Raji (cell line): ENCODE data around the gene LRRC51.

Experiments
- POLR2A ChIP-seq: IDR thresholded peaks from 2 replicates; pipeline ENCODE4 v1.6.1; 2011; ENCODE audit warnings: low read depth, low read length, control low read depth; ENCODE audit not compliant: insufficient read depth

The LRRC51 gene, protein sequence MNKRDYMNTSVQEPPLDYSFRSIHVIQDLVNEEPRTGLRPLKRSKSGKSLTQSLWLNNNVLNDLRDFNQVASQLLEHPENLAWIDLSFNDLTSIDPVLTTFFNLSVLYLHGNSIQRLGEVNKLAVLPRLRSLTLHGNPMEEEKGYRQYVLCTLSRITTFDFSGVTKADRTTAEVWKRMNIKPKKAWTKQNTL

DNA sequence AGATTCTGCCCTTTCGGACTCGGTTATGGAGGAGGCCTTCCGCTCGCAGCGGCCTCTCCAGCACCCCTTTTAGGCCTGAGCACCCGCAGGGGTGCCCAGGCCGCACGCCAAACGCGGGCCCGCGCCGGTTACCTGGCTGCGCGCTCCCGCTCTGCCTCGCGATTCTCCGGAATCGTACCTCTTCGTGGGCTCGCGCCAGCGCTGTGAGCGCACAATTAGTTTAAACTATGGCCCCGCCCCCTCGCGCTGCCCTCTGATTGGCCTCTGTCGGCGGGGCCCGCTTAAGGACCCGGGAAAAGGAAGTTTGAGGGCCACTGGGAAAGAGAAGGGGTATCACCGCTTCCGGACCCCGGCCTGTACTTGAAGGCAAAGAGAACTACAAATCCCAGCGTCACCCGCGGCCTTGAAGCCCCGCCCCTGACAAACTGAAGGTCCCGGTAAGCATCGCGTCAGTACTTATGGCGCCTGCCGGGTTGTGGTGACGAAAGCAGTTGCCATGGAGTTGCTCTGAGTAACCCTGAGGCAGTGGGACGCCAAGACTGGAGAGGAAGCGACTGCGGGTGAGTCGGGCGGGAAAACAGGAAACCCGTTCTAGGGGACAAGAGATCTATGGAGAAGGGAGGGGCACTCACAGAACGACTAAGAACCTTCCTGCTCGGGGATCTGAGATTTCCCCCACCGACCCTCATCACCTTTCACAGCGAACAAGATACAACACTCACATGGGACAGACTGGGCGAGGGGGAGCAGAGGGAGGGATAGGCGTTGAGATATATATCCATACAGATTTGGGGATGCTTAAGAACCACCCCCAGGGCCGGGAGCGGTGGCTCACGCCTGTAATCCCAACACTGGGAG lies at the start of gene LRRC51, which contains the start of gene NUMA1:
LRRC51 (plus strand) TSS at position 525 of the 858 bp plus-strand sequence. CDS start 8,234 bp downstream, outside the sequence.
NUMA1 (minus strand) TSS at position 217 of the 858 bp plus-strand sequence. CDS start 44,599 bp downstream, outside the sequence.
- TF ChIP-seq POLR2A = peak; percentile 82

DNA sequence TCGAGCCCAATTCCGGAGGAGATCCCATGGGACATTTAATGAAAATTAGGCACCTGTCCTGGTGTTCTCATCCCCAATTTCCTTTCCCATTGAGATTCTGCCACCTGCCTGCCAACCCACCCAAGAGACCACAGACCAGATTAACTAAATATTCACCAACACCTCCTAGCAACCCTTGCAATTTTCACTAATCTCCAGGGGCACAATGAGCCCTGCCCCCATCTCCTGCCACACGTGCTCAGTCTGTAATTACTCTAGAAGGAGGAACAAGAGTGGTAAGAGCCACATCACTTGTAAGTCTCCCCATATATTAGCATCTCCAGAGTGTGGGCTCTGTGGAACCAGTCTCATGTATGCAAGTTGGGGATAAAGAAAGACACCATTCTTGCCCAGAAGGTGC lies 44.0 kb upstream of the LRRC51 start:
- TF ChIP-seq POLR2A = no peak

GRCh38 chr11:72037554-72038311 lies 42.9 kb upstream of the LRRC51 start:
- 0 out of 2 replicates have a peak, but pooled peaks have one; percentile 14 for TF ChIP-seq POLR2A

DNA sequence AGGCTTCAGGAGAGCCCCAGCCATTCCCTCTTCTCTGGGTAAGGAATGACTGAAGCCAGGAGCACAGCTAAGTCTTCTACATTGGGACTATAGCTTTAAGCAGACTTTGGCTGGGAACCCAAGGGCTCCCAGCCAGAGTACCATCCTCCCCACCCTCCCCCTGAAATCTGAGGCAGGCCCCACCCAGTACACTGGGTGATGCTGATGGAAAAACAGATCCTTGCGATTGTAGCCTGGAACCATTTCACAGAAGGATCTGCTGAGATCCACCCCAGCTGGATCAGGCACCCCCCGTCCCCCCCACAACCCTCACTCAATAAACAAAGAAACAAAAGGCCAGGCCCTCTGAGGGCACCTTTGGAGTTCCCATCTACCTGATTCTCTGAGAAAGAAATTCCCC lies 42.2 kb upstream of the LRRC51 start:
- TF ChIP-seq POLR2A = no peak

DNA sequence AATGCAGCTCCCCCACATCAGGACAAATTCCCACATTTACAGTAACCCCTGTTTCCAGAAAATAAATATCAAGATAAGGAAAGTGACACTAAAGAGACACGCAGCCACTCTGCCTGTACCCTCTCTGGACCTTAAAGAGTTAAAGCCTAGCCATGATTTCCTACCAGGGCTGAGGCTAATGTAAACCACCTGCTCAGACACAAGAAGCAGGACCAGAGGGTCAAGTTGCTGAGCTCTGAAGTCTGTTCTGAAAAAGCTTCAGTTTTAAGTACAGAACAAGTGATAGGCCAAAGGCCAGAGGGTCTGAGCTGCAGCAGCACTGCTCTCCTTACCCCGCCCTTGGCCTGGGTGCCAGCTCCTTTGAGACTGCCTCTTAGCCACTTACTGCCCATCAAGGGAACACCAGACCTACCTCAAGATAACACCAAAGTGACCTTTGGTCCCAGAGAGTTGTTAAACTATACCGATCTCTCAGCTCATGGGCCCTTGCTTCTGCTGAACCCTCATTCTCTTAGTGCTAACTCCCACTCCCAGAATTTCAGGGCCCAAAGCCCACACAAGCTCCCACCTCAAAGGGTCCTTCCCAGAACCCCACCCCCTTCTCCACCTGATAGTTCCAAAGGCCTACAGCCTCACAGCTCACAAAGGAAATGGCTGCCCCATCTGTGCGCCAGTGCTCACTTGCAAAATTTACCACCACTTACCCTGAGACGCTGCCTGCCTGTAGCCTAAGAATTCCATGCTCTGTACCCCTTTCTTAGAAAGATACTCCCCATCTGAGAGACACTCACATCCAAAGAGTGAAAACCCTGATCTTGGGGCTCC lies 41.4 kb upstream of the LRRC51 start:
- peak; percentile 44; the same call in 1 of the 2 replicates for TF ChIP-seq POLR2A

GRCh38 chr11:72039856-72040401 lies 40.7 kb upstream of the LRRC51 start:
- TF ChIP-seq POLR2A = no peak

- TF ChIP-seq POLR2A = peak; percentile 46
Measured at GRCh38 chr11:72040491-72041363, 39.9 kb upstream of the LRRC51 start.

- TF ChIP-seq POLR2A = no peak
Measured at GRCh38 chr11:72041364-72042063, 39.1 kb upstream of the LRRC51 start.

DNA sequence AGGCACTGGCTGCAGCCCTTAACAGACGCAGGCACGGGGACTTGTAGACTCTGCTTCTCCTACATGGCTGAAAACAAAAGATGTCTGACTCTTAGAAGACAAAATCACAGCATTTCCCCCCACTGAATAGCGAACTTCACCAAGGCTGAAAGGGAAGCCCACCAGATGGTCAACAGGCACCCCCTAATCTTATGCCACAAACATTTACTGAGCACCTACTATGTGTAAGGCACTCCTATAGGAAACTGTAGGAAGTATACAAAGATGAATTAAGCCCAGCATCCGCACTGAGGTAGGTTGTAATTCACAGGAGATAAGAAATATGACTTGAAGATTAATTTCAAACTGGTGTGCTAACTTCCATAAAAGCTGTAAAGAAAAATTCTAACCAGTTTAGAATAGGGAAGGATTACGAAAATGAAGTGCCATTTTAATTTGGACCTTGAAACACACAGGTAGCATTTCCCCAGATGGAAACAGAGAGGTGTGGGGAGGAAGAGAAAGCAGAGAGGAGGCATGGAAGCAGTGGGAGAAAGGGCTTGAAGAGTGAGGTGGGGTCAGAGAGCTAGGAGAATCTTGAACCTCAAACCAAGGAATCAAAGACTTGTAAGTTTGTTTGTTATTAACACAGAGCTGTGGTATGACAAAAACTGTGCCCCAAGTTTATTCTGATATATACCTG lies 38.4 kb upstream of the LRRC51 start:
- no peak for TF ChIP-seq POLR2A

GRCh38 chr11:72045849-72046248 lies 34.8 kb upstream of the LRRC51 start:
- no peak for TF ChIP-seq POLR2A

DNA sequence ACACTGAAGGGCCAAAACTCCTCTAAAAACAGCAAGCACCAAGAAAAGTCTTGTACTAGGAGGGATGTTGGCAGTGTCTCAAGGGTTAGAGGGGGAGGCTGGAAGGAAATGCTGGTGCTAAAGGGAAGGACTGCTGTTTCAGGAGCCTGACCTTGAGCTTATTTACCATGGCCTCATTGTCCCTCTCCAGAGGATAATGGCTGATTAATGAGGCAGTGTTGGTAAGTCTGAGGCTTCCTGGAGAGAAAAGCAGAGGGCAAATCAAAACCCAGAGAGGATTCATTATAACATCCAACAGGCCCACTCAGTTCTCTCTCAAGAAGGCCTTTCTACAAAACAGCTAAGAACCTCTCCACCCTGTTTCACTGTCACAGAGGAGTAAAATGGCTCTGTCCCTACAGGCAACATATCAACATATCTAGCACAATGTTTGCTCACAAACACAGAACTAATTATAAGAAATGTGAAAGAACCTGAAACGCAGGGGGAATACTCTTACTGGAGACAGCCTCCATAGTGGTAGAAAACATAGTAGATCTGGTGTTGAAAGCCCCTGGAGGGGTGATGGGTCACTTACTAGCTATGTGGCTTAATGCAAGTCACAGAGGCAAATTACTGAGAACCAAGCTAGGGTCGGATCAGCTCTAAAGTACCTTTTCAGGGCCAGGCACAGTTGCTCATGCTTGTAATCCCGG lies 31.7 kb upstream of the LRRC51 start:
- TF ChIP-seq POLR2A = no peak
